ENCODE measurements around the gene CNTNAP2. TPM values are rescaled to one million over a fixed set of nuclear protein-coding genes. Genes with fewer than 3 reads are reported as not detected.

The CNTNAP2 gene
- total and polyA plus RNA-seq, 2 of the 4 experiments (the other 2 are of a cell fraction) = not detected

GRCh38 chr7:146681487-146681886, 564.9 kb downstream of the CNTNAP2 start:
- Histone ChIP-seq H3K4me1 (ENCODE audit: control insufficient read depth, insufficient read depth, low read length) (no peaks in the 10 kb centered on the region), H4K91ac (ENCODE audit: insufficient read depth, low read depth, low read length) (no peak overlapping the region), H3K56ac (ENCODE audit: extremely low read depth, insufficient read depth, low read length) (no peak overlapping the region), H3K27me3 (ENCODE audit: control insufficient read depth, insufficient read depth, low read length) (no peaks in the 10 kb centered on the region), H4K20me1 (ENCODE audit: insufficient read depth, low read length) (no peaks in the 10 kb centered on the region), H3K27ac (ENCODE audit: insufficient read depth, low read length) (no peak overlapping the region), H2AK5ac (ENCODE audit: low read depth, low read length) (no peak overlapping the region), H2AFZ (replicated peaks; ENCODE audit: low read length, poor library complexity) (no peak overlapping the region), H3K14ac (replicated peaks; ENCODE audit: low read depth, low read length) (no peak overlapping the region), H4K8ac (ENCODE audit: low read depth in 2 of 2, low read length in 2 of 2) (no peak overlapping the region), H2BK15ac (ENCODE audit: low read depth, low read length) (no peak overlapping the region), H3K36me3 (ENCODE audit: control insufficient read depth, insufficient read depth, low read length) (no peaks in the 10 kb centered on the region), H3K4me3 (ENCODE audit: insufficient read depth, low read depth, low read length) (no peak overlapping the region), H3K9me1 (ENCODE audit: insufficient read depth, low read length) (no peaks in the 10 kb centered on the region), H2BK120ac (ENCODE audit: low read depth, low read length) (no peak overlapping the region), H3K23ac (ENCODE audit: low read depth, low read length) (no peak overlapping the region), H3K79me1 (ENCODE audit: low read depth in 1 of 2, low read length in 2 of 2) (no peaks in the 10 kb centered on the region), H3K18ac (ENCODE audit: low read depth, low read length) (no peak overlapping the region), H3K9me3 (ENCODE audit: control insufficient read depth, insufficient read depth, low read length) (peaks cover 6% of the 10 kb centered on the region; the same call in 1 of the 2 replicates), H3K4ac (ENCODE audit: low read depth, low read length) (no peak overlapping the region), H4K5ac (ENCODE audit: low read depth, low read length) (no peak overlapping the region), H2AK9ac (replicated peaks; ENCODE audit: low read depth, low read length, poor library complexity) (no peak overlapping the region), H3K4me2 (ENCODE audit: low read depth, low read length) (no peak overlapping the region), H3K9ac (ENCODE audit: low read depth, low read length) (no peak overlapping the region), H2BK20ac (ENCODE audit: low read depth, low read length) (no peak overlapping the region), H2BK5ac (ENCODE audit: low read depth, low read length, poor library complexity, severe bottlenecking) (no peak overlapping the region)
- in situ Hi-C loops (cut with MboI; ENCODE audit: low sequenced_read_pairs) = no loop called here
- no TSS peak for BruUV-seq (replicated peaks)
- POLR2A ChIA-PET (ENCODE audit: unreplicated experiment) = no interaction called here
- ATAC-seq (ENCODE audit: low read depth) = no peak
- no peak for DNase-seq
- dilution Hi-C loops (cut with HindIII; ENCODE audit: low sequenced_read_pairs, unreplicated experiment) = no loop called here
- intact Hi-C loops (cut with micrococcal nuclease) = no loop called here
- CTCF ChIA-PET = no interaction called here
- TF ChIP-seq, protein P1, sequence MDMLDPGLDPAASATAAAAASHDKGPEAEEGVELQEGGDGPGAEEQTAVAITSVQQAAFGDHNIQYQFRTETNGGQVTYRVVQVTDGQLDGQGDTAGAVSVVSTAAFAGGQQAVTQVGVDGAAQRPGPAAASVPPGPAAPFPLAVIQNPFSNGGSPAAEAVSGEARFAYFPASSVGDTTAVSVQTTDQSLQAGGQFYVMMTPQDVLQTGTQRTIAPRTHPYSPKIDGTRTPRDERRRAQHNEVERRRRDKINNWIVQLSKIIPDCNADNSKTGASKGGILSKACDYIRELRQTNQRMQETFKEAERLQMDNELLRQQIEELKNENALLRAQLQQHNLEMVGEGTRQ (IDR thresholded peaks at IDR 0.05; ENCODE audit: low read depth, low read length) = no peak
- TF ChIP-seq RFX5 (IDR thresholded peaks at IDR 0.05; ENCODE audit: low read depth, low read length) (no peak), BHLHE40 (IDR thresholded peaks at IDR 0.05; ENCODE audit: low read depth, low read length) (no peak), CTCF (conservative IDR thresholded peaks at IDR 0.05; ENCODE audit: low read depth, low read length) (no peak), MXI1 (IDR thresholded peaks at IDR 0.05; ENCODE audit: borderline replicate concordance, low read depth, low read length) (no peak), NFE2L2 (IDR thresholded peaks at IDR 0.05; ENCODE audit: low read depth, low read length) (no peak), POLR2A (IDR thresholded peaks at IDR 0.05; ENCODE audit: low read depth, low read length) (no peak), CEBPB (IDR thresholded peaks at IDR 0.05; ENCODE audit: low read depth, low read length) (no peak), MAZ (IDR thresholded peaks at IDR 0.05; ENCODE audit: borderline replicate concordance, low read depth, low read length) (no peak), SMC3 (IDR thresholded peaks at IDR 0.05; ENCODE audit: low read depth, low read length) (no peak), RAD21 (IDR thresholded peaks at IDR 0.05; ENCODE audit: low read length) (no peak), CHD1 (IDR thresholded peaks at IDR 0.05; ENCODE audit: low read depth, low read length) (no peak), MAFK (IDR thresholded peaks at IDR 0.05; ENCODE audit: low read depth, low read length) (no peak), FOS (IDR thresholded peaks at IDR 0.05; ENCODE audit: low read depth, low read length) (no peak)
- TF ChIP-seq, protein P2, sequence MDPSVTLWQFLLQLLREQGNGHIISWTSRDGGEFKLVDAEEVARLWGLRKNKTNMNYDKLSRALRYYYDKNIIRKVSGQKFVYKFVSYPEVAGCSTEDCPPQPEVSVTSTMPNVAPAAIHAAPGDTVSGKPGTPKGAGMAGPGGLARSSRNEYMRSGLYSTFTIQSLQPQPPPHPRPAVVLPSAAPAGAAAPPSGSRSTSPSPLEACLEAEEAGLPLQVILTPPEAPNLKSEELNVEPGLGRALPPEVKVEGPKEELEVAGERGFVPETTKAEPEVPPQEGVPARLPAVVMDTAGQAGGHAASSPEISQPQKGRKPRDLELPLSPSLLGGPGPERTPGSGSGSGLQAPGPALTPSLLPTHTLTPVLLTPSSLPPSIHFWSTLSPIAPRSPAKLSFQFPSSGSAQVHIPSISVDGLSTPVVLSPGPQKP (IDR thresholded peaks at IDR 0.05; ENCODE audit: borderline replicate concordance, low read depth, low read length) = no peak
